ENCODE measurements around the gene GFER.
A peak's percentile ranks its signal among the peaks of the same experiment; 100 is the strongest.

The GFER gene

DNA sequence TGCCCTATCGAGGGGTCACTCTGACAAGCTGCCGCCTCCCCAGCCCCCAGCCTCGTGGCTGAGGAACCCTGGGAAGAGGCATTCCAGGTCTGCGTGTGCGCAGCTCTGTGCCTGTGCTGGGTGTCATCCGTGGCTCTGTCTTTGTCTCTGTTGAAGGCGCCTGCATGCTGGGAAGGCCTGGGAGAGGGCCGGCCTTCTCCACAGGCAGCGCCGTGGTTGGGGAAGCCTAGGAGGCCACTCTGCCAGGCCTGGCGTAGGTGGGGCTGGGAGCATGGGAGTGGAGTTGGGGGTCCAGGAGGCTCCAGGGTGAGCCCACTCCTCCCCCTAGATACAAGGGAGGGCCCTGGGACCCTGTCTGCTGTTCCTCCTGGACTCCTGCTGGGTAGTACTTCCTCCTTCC is 46.0 kb downstream of the GFER start:
- TF ChIP-seq TCF12 (IDR thresholded peaks at IDR 0.05; ENCODE audit: low read depth), result peak; percentile 48
- TF ChIP-seq, protein P1, sequence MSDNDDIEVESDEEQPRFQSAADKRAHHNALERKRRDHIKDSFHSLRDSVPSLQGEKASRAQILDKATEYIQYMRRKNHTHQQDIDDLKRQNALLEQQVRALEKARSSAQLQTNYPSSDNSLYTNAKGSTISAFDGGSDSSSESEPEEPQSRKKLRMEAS (IDR thresholded peaks at IDR 0.05), result peak; percentile 48
- peak; percentile 50; the same call in 1 of the 2 replicates for TF ChIP-seq ZBTB7A (IDR thresholded peaks at IDR 0.05; ENCODE audit: low read depth)
- no peak for TF ChIP-seq NFIC (IDR thresholded peaks at IDR 0.05)
- peak; percentile 4; the same call in 1 of the 2 replicates for TF ChIP-seq TEAD4 (IDR thresholded peaks at IDR 0.05)
- TF ChIP-seq EP300 (IDR thresholded peaks at IDR 0.05; ENCODE audit: borderline replicate concordance), result peak; percentile 42; the same call in 1 of the 2 replicates
- no peak for TF ChIP-seq FOXM1 (IDR thresholded peaks at IDR 0.05; ENCODE audit: borderline replicate concordance, low read depth)

DNA sequence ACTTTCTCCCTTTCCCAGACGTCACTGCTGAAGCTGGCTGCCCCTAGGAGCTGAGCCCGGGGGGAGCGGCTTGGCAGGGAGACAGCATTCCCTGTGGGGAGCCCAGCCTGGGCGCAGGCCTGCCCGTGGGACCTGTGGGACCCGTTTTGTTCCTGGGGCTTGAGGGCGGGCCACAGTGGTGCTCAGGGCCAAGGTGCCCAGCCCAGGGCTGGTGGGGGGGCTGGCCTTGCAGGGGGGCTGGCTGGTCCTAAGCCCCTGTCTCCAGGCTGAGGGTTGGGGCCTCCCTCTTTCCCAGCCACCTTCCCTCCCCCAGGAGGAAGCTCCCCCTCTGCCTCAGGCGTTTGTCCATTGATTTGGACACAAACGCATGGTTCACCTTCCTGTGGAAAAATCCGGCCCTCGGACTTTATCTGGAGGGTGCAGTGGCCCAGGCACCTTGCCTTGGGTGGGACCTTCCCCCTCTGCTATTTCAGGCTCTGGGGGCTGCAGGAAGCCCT is 47.1 kb downstream of the GFER start:
- no peak for TF ChIP-seq CEBPB (IDR thresholded peaks at IDR 0.05)
- peak; percentile 97 for TF ChIP-seq NFIC (IDR thresholded peaks at IDR 0.05)
- TF ChIP-seq CREB1 (IDR thresholded peaks at IDR 0.05; ENCODE audit: low read depth), result no peak
- peak; percentile 92 for TF ChIP-seq TCF12 (IDR thresholded peaks at IDR 0.05; ENCODE audit: low read depth)
- no peak for TF ChIP-seq TAF1 (IDR thresholded peaks at IDR 0.05; ENCODE audit: low read depth)
- TF ChIP-seq, protein P2, sequence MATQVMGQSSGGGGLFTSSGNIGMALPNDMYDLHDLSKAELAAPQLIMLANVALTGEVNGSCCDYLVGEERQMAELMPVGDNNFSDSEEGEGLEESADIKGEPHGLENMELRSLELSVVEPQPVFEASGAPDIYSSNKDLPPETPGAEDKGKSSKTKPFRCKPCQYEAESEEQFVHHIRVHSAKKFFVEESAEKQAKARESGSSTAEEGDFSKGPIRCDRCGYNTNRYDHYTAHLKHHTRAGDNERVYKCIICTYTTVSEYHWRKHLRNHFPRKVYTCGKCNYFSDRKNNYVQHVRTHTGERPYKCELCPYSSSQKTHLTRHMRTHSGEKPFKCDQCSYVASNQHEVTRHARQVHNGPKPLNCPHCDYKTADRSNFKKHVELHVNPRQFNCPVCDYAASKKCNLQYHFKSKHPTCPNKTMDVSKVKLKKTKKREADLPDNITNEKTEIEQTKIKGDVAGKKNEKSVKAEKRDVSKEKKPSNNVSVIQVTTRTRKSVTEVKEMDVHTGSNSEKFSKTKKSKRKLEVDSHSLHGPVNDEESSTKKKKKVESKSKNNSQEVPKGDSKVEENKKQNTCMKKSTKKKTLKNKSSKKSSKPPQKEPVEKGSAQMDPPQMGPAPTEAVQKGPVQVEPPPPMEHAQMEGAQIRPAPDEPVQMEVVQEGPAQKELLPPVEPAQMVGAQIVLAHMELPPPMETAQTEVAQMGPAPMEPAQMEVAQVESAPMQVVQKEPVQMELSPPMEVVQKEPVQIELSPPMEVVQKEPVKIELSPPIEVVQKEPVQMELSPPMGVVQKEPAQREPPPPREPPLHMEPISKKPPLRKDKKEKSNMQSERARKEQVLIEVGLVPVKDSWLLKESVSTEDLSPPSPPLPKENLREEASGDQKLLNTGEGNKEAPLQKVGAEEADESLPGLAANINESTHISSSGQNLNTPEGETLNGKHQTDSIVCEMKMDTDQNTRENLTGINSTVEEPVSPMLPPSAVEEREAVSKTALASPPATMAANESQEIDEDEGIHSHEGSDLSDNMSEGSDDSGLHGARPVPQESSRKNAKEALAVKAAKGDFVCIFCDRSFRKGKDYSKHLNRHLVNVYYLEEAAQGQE (IDR thresholded peaks at IDR 0.05; ENCODE audit: low read depth), result no peak
- TF ChIP-seq, protein P1 (IDR thresholded peaks at IDR 0.05), result peak; percentile 49; the same call in 1 of the 2 replicates
- TF ChIP-seq, protein P3, sequence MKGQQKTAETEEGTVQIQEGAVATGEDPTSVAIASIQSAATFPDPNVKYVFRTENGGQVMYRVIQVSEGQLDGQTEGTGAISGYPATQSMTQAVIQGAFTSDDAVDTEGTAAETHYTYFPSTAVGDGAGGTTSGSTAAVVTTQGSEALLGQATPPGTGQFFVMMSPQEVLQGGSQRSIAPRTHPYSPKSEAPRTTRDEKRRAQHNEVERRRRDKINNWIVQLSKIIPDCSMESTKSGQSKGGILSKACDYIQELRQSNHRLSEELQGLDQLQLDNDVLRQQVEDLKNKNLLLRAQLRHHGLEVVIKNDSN (IDR thresholded peaks at IDR 0.05), result peak; percentile 10; the same call in 1 of the 2 replicates
- no peak for TF ChIP-seq RAD21 (IDR thresholded peaks at IDR 0.05; ENCODE audit: low read depth)
- TF ChIP-seq FOXM1 (IDR thresholded peaks at IDR 0.05; ENCODE audit: borderline replicate concordance, low read depth), result peak; percentile 46; the same call in 1 of the 2 replicates
- TF ChIP-seq ZBTB7A (IDR thresholded peaks at IDR 0.05; ENCODE audit: low read depth), result peak; percentile 81
- TF ChIP-seq EP300 (IDR thresholded peaks at IDR 0.05; ENCODE audit: borderline replicate concordance), result peak; percentile 79
- TF ChIP-seq YY1 (IDR thresholded peaks at IDR 0.05; ENCODE audit: low read depth), result peak; percentile 45; the same call in 1 of the 2 replicates
- TF ChIP-seq EGR1 (IDR thresholded peaks at IDR 0.05), result no peak
- TF ChIP-seq TEAD4 (IDR thresholded peaks at IDR 0.05), result peak; percentile 64

DNA sequence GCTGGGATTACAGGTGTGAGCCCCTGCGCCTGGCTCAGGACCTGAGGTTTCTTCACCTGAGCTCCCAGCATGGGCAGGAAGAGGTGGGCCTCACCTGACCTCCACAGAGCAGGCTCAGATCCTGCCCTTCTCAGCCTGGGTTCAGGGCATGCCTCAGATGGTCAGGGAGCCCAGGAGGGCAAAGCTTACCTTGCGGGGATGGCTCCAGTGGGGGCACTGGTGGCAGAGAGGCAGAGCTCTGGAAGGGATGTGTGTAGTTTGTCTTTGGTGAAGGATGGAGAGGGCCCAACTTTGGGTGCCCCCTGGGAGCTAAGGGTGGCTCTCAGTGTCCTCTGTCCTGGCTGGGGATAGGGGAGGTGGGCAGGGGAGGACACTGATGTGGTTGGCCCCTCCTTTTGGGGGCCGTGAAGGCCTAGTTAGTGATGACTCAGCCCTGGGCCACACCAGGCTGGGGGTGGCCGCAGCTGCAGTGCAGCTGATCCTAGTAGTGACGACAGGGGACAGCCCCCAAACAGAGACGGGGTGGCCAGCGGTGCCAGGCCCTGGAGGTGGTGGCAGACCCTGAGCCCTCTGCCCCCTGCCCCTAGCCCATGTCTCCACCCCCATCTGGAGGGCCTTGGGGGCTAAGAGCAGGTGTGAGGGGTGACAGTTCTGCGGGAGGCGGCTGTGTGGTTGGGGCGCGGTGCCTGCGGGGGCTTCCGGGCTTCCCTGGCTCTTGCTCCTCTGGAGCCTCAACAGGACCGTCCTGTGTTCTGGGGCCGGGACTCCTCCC is 48.5 kb downstream of the GFER start:
- TF ChIP-seq TEAD4 (IDR thresholded peaks at IDR 0.05) (no peak), ZBTB7A (IDR thresholded peaks at IDR 0.05; ENCODE audit: low read depth) (peak; percentile 20; the same call in 1 of the 2 replicates)

DNA sequence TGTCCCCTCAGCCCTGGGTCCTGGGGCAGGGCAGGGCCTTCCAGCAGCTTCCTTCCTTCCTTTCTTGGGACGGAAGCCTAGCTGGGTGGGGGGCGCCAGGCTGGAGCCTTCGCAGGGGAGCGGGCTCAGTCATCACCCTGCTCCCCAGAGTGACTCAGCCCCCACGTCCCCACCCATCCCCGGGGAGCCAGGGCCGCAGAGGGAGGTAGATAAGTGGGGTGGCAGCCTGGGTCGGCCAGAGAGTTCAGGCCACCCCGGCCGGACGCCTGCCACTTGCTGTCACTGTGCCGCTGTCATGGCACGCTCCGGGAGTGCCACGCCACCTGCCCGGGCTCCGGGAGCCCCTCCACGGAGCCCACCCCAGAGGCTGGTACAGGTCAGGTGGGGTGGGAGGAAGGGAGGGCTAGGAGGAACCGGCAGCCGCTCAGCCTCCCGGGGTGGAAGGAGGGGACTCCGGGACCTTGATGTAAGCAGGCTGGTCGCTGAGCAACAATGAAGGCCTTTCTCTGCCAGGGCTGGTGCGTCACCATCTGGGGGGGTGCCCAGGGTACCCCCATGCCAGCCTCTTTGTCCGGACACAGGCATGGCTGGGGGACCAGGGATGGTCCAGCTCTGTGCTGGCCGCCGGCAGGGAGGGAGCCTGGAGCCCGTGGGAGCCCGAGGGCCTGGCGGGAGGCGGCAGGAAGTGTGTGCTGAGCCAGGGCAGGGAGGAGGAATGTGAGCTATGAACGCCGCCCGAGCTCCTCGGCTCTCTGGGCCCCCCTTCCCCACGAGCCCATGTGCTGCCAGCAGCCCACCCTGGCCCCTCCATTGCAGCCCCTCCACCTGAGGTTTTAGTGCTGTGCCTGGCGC is 49.3 kb downstream of the GFER start:
- TF ChIP-seq, protein P2 (IDR thresholded peaks at IDR 0.05; ENCODE audit: low read depth), result no peak
- TF ChIP-seq TAF1 (IDR thresholded peaks at IDR 0.05; ENCODE audit: low read depth) (no peak), ZBTB7A (IDR thresholded peaks at IDR 0.05; ENCODE audit: low read depth) (peak; percentile 68), CREB1 (IDR thresholded peaks at IDR 0.05; ENCODE audit: low read depth) (no peak), TEAD4 (IDR thresholded peaks at IDR 0.05) (peak; percentile 60), YY1 (IDR thresholded peaks at IDR 0.05; ENCODE audit: low read depth) (no peak), NFIC (IDR thresholded peaks at IDR 0.05) (peak; percentile 12; the same call in 1 of the 2 replicates), FOXM1 (IDR thresholded peaks at IDR 0.05; ENCODE audit: borderline replicate concordance, low read depth) (no peak), RAD21 (IDR thresholded peaks at IDR 0.05; ENCODE audit: low read depth) (no peak), CEBPB (IDR thresholded peaks at IDR 0.05) (no peak), EGR1 (IDR thresholded peaks at IDR 0.05) (0 out of 2 replicates have a peak, but pooled peaks have one; percentile 6), EP300 (IDR thresholded peaks at IDR 0.05; ENCODE audit: borderline replicate concordance) (no peak), TCF12 (IDR thresholded peaks at IDR 0.05; ENCODE audit: low read depth) (no peak)
- TF ChIP-seq, protein P1 (IDR thresholded peaks at IDR 0.05), result no peak
- TF ChIP-seq, protein P3 (IDR thresholded peaks at IDR 0.05), result no peak

Data from Ishikawa (cell line).